Brain pericyte (primary cell): ENCODE data around the gene ANKRD40CL.
A peak's percentile ranks its signal among the peaks of the same experiment; 100 is the strongest.

Experiments
- DNase-seq: peaks from one replicate; pipeline ENCODE4 v3.0.0-alpha.2; 2012; ENCODE audit warnings: low read depth, low spot score

ANKRD40CL gene

DNA sequence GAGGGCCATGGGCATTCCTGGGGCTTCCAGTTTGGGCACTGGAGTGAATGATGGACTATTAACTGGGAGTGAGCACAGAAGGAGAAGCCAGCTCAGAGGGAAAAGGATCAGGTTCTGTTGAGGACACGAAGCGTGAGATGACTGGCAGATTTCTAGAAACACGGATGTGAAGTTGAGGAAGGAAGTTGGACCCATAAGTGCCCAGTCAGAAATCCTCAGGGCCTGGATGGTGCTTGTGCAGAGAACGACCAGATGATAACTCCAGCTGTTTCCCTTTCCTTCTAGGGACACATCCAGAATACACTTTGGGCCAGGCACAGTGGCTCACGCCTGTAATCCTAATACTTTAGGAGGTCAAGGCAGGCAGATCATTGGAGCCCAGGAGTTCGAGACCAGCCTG is 23.3 kb upstream of the ANKRD40CL start:
- DNase-seq: no peak

DNA sequence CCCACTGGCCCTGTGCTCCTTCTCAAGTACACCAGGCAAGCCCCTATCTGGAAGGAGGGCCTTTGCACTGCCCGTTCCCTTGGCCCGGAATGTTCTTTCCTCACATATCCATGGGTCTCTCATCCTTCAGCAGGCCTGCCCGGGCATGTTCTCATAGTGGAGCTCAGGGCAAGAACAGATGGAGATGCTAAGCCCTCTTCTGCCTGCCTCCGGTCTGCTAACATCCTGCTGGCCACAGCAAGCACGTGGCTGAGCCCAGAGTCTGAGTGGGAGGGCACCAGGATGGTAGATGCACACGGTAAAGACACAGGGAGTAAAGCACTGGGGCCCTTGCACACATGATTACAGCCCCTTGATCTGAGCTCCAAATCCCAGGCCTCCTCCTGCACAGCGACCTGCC is 19.8 kb upstream of the ANKRD40CL start:
- no peak for DNase-seq

GRCh38 chr17:50785946-50786570 is 18.7 kb upstream of the ANKRD40CL start:
- DNase-seq: no peak

- no peak for DNase-seq
Measured at GRCh38 chr17:50785126-50785525, 17.8 kb upstream of the ANKRD40CL start.

- DNase-seq: no peak
Measured at GRCh38 chr17:50783905-50784304, 16.6 kb upstream of the ANKRD40CL start.

DNA sequence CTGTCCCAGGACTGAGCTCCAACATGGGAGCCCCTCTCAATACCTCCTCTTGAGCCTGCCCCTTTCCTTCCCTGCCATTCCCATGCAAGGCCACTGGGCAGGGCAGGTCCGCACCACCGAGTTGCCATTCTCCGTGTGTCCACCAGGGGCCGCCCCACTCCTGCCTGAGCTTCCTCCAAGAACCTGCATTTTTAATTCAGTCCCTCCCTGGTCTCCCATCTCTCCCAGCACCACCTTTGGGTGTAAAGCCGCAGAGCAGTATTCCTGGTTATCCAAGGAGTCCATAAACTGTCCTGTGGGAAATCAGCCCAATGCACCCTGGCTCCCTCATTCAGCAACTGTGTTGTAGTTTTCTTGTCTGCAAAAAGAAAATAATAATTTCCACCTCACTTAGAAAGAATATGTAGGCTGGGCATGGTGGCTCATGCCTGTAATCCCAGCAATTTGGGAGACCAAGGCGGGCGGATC is 15.9 kb upstream of the ANKRD40CL start:
- peak; percentile 77 for DNase-seq

GRCh38 chr17:50781167-50781566 is 13.8 kb upstream of the ANKRD40CL start:
- no peak for DNase-seq

- no peak for DNase-seq
Measured at GRCh38 chr17:50779747-50780353, 12.5 kb upstream of the ANKRD40CL start.

- DNase-seq: no peak
Measured at GRCh38 chr17:50778988-50779387, 11.7 kb upstream of the ANKRD40CL start.

GRCh38 chr17:50778471-50778870 is 11.2 kb upstream of the ANKRD40CL start:
- DNase-seq: no peak

DNA sequence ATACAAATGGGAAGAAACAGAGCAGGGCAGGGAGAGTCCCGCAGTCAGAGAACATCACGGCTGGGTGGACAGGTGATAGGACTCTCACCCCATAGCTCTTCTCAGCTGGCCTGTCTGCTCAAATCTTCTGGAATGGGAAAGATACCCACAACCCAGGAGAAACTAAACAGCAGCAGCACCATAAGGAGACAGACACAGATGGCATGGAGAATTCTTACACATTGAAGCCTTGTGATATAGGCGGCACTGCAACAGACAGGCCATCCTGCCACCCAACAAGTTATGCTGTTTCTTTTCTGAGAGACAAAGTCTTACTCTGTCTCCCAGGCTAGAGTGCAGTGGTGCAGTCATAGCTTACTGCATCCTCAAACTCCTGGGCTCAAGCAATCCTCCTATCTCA is 8.6 kb upstream of the ANKRD40CL start:
- no peak for DNase-seq

- no peak for DNase-seq
Measured at GRCh38 chr17:50774225-50774803, 7.0 kb upstream of the ANKRD40CL start.

GRCh38 chr17:50771991-50772785 is 4.9 kb upstream of the ANKRD40CL start:
- DNase-seq: no peak

- DNase-seq: no peak
Measured at GRCh38 chr17:50770346-50770745, 3.0 kb upstream of the ANKRD40CL start.

GRCh38 chr17:50769884-50770283 is 2.6 kb upstream of the ANKRD40CL start:
- no peak for DNase-seq

GRCh38 chr17:50768346-50768761 is 1.0 kb upstream of the ANKRD40CL start:
- DNase-seq: no peak

- no peak for DNase-seq
Measured at GRCh38 chr17:50767030-50767429, 288 bp downstream of the ANKRD40CL start.

- DNase-seq: no peak
Measured at GRCh38 chr17:50766222-50767023, 895 bp downstream of the ANKRD40CL start.

- DNase-seq: no peak
Measured at GRCh38 chr17:50765454-50766221, 1.7 kb downstream of the ANKRD40CL start.

- DNase-seq: no peak
Measured at GRCh38 chr17:50764734-50765149, 2.6 kb downstream of the ANKRD40CL start.
